Breast epithelium (tissue), 4 donors: ENCODE data around the gene WDR7. TPM values are rescaled to one million over a fixed set of nuclear protein-coding genes. Genes with fewer than 3 reads are reported as not detected.

ENCODE experiments used
- DNase-seq, 2 donors: peaks; one replicate each; pipeline ENCODE4 v3.0.0-alpha.2; 2019; ENCODE audit warnings: low spot score in 2 of 2
- H3K27ac ChIP-seq, 2 donors: fragments of 200-600 bp; sonication (generic) in 1 of 2; one replicate each; pipeline ENCODE4 v1.5.1; 2016 to 2019; ENCODE audit warnings: mild to moderate bottlenecking in 1 of 2
- H3K27me3 ChIP-seq, 2 donors: fragments of 200-600 bp; sonication (generic) in 1 of 2; one replicate each; pipeline versions ENCODE4 v1.5.1 to v1.6.0; 2017 to 2019; ENCODE audit warnings: control low read depth in 1 of 2, mild to moderate bottlenecking in 1 of 2
- H3K36me3 ChIP-seq: fragments of 200-600 bp; one replicate; pipeline ENCODE4 v1.5.1; 2019
- H3K4me1 ChIP-seq, 2 donors: fragments of 200-600 bp; sonication (generic); one replicate each; pipeline ENCODE4 v1.5.1; 2016 to 2019; ENCODE audit warnings: control low read depth in 1 of 2
- H3K4me3 ChIP-seq, 3 donors: fragments of 200-600 bp; sonication (generic); 1 replicate in 2 of 3; 2 replicates in 1 of 3; pipeline ENCODE4 v1.5.1; 2016 to 2019; ENCODE audit warnings: mild to moderate bottlenecking in 3 of 3, moderate library complexity in 2 of 3
- H3K9me3 ChIP-seq, 2 donors: fragments of 200-600 bp; sonication (generic) in 1 of 2; one replicate each; pipeline ENCODE4 v1.5.1; 2016 to 2019; ENCODE audit warnings: control low read depth in 1 of 2
- CTCF ChIP-seq, 3 donors: fragments of 450-650 bp; IDR thresholded peaks; one replicate each; pipeline ENCODE4 v1.5.1; 2016 to 2017; ENCODE audit warnings: antibody characterized with exemption in 3 of 3, mild to moderate bottlenecking in 3 of 3, moderate library complexity in 3 of 3
- POLR2A ChIP-seq: fragments of 450-650 bp; IDR thresholded peaks from one replicate; pipeline ENCODE4 v1.6.1; 2016; ENCODE audit warnings: antibody characterized with exemption, mild to moderate bottlenecking, moderate library complexity
- POLR2AphosphoS5 ChIP-seq, 3 donors: sonication (generic); formaldehyde crosslinking; IDR thresholded peaks; one replicate each; pipeline ENCODE4 v1.6.1; 2017; ENCODE audit warnings: antibody characterized with exemption in 3 of 3
- intact Hi-C: fragments of 100-400 bp; cut with DNase I; formaldehyde crosslinking; loops from one replicate; pipeline ENCODE4 v1.15.1; 2023; ENCODE audit warnings: low total_unique reads
- total RNA-seq, 3 donors: library from RNA; depleted of rRNA; stranded (reverse); fragments of >200 nt; gene quantifications; one replicate each; pipeline ENCODE4 v1.1.0, GENCODE V29; 2016

The WDR7 gene
- total RNA-seq, 3 donors from 2014 or later: 28.3 to 32.6 (median 31.1) TPM

- Histone ChIP-seq H3K4me1 (no peaks in the 10 kb centered on the region), H3K27me3 (no peaks in the 10 kb centered on the region), H3K4me3 (no peak overlapping the region), H3K36me3 (no peaks in the 10 kb centered on the region), H3K9me3 (no peaks in the 10 kb centered on the region), H3K27ac (no peak overlapping the region)
- DNase-seq: no peak
- TF ChIP-seq POLR2AphosphoS5 (IDR thresholded peaks at IDR 0.05): no peak
- no peak for TF ChIP-seq CTCF (IDR thresholded peaks at IDR 0.05)
- no peak for TF ChIP-seq POLR2A
- intact Hi-C loops: no loop called here
Observed at GRCh38 chr18:57002627-57003026, 351.5 kb downstream of the WDR7 start.

GRCh38 chr18:57003342-57003741 is 352.2 kb downstream of the WDR7 start:
- no peak for DNase-seq
- no peaks in the 10 kb centered on the region for H3K4me1 ChIP-seq
- H3K27ac ChIP-seq: no peak overlapping the region
- TF ChIP-seq POLR2A: no peak
- intact Hi-C loops: no loop called here
- H3K36me3 ChIP-seq: no peaks in the 10 kb centered on the region
- no peaks in the 10 kb centered on the region for H3K27me3 ChIP-seq
- no peak overlapping the region for H3K4me3 ChIP-seq
- H3K9me3 ChIP-seq: no peaks in the 10 kb centered on the region

GRCh38 chr18:57004366-57005121 is 353.4 kb downstream of the WDR7 start:
- Histone ChIP-seq H3K27ac (no peak overlapping the region), H3K9me3 (no peaks in the 10 kb centered on the region), H3K36me3 (no peaks in the 10 kb centered on the region), H3K4me1 (no peaks in the 10 kb centered on the region), H3K4me3 (no peak overlapping the region), H3K27me3 (no peaks in the 10 kb centered on the region)
- TF ChIP-seq CTCF (IDR thresholded peaks at IDR 0.05) (no peak), POLR2A (no peak), POLR2AphosphoS5 (IDR thresholded peaks at IDR 0.05) (no peak)
- no peak for DNase-seq
- intact Hi-C loops: no loop called here

GRCh38 chr18:57008001-57008686 is 357.0 kb downstream of the WDR7 start:
- Histone ChIP-seq H3K27me3 (no peaks in the 10 kb centered on the region), H3K4me3 (no peak overlapping the region), H3K4me1 (no peaks in the 10 kb centered on the region), H3K9me3 (no peaks in the 10 kb centered on the region), H3K36me3 (no peaks in the 10 kb centered on the region), H3K27ac (no peak overlapping the region)
- no peak for TF ChIP-seq POLR2A
- no peak for TF ChIP-seq POLR2AphosphoS5 (IDR thresholded peaks at IDR 0.05)
- no peak for TF ChIP-seq CTCF (IDR thresholded peaks at IDR 0.05)
- intact Hi-C loops: no loop called here
- DNase-seq: no peak

- intact Hi-C loops: no loop called here
- Histone ChIP-seq H3K27ac (no peak overlapping the region), H3K4me3 (no peak overlapping the region), H3K27me3 (no peaks in the 10 kb centered on the region), H3K9me3 (no peaks in the 10 kb centered on the region), H3K36me3 (no peaks in the 10 kb centered on the region), H3K4me1 (no peaks in the 10 kb centered on the region)
- no peak for TF ChIP-seq POLR2AphosphoS5 (IDR thresholded peaks at IDR 0.05)
- TF ChIP-seq CTCF (IDR thresholded peaks at IDR 0.05): no peak
- no peak for TF ChIP-seq POLR2A
- DNase-seq: no peak
Observed at GRCh38 chr18:57009844-57010243, 358.7 kb downstream of the WDR7 start.
